ENCODE results near the gene SLC7A4. TPM values are rescaled to one million over a fixed set of nuclear protein-coding genes. Genes with fewer than 3 reads are reported as not detected.
"Not testable (repeated sequence)": the region's sequence is repeated elsewhere in the genome, so short reads cannot be mapped to it uniquely, and the experiment has no call there.

SLC7A4 gene
- polyA plus RNA-seq, 2 donors: 4.0 to 4.5 TPM

- Histone ChIP-seq H3K36me3 (ENCODE audit: control insufficient read depth in 2 of 2, insufficient read depth in 2 of 2, low read length in 1 of 2) (no peaks in the 10 kb centered on the region), H3K9me3 (ENCODE audit: control insufficient read depth in 2 of 2, insufficient read depth in 1 of 2, low read depth in 1 of 2, low read length in 1 of 2) (peaks cover 0 to 3% of the 10 kb centered on the region in 2 donors), H3K4me1 (ENCODE audit: control insufficient read depth in 2 of 2, insufficient read depth in 2 of 2, low read length in 1 of 2) (peaks cover 2 to 21% of the 10 kb centered on the region in 2 donors), H3K27ac (ENCODE audit: low read depth in 2 of 2, low read length in 1 of 2) (peak overlapping the region in 1 of 2 donors; percentile 17), H3K27me3 (ENCODE audit: control insufficient read depth in 1 of 2, insufficient read depth in 2 of 2, low read length in 2 of 2) (no peaks in the 10 kb centered on the region), H3K4me3 (ENCODE audit: low read depth in 1 of 2, low read length in 2 of 2) (peak overlapping the region; percentile 6 to 28)
- WGBS, 2 donors: 9 to 11% methylated on average over 11 to 15 of the region's 15 CpGs
These were observed 12.7 kb upstream of the SLC7A4 start for GRCh38 chr22:21044931-21045584.

- Histone ChIP-seq H3K27ac (ENCODE audit: low read depth in 2 of 2, low read length in 1 of 2) (peak overlapping the region; percentile 21 to 86), H3K36me3 (ENCODE audit: control insufficient read depth in 2 of 2, insufficient read depth in 2 of 2, low read length in 1 of 2) (no peaks in the 10 kb centered on the region), H3K27me3 (ENCODE audit: control insufficient read depth in 1 of 2, insufficient read depth in 2 of 2, low read length in 2 of 2) (no peaks in the 10 kb centered on the region), H3K4me3 (ENCODE audit: low read depth in 1 of 2, low read length in 2 of 2) (peak overlapping the region in 1 of 2 donors; percentile 23), H3K9me3 (ENCODE audit: control insufficient read depth in 2 of 2, insufficient read depth in 1 of 2, low read depth in 1 of 2, low read length in 1 of 2) (peaks cover 0 to 3% of the 10 kb centered on the region in 2 donors), H3K4me1 (ENCODE audit: control insufficient read depth in 2 of 2, insufficient read depth in 2 of 2, low read length in 1 of 2) (peaks cover 2 to 21% of the 10 kb centered on the region in 2 donors)
- 87 to 90% methylated on average over 15 of the region's 15 CpGs for WGBS, 2 donors
These were observed 11.6 kb upstream of the SLC7A4 start for GRCh38 chr22:21043860-21044535.

- WGBS, 2 donors: 81 to 91% methylated on average over 4 to 6 of the region's 6 CpGs
- Histone ChIP-seq H3K27ac (ENCODE audit: low read depth in 2 of 2, low read length in 1 of 2) (peak overlapping the region; percentile 11 to 86), H3K9me3 (ENCODE audit: control insufficient read depth in 2 of 2, insufficient read depth in 1 of 2, low read depth in 1 of 2, low read length in 1 of 2) (peaks cover 0 to 3% of the 10 kb centered on the region in 2 donors), H3K4me1 (ENCODE audit: control insufficient read depth in 2 of 2, insufficient read depth in 2 of 2, low read length in 1 of 2) (peaks cover 2 to 21% of the 10 kb centered on the region in 2 donors), H3K4me3 (ENCODE audit: low read depth in 1 of 2, low read length in 2 of 2) (no peak overlapping the region), H3K36me3 (ENCODE audit: control insufficient read depth in 2 of 2, insufficient read depth in 2 of 2, low read length in 1 of 2) (no peaks in the 10 kb centered on the region), H3K27me3 (ENCODE audit: control insufficient read depth in 1 of 2, insufficient read depth in 2 of 2, low read length in 2 of 2) (no peaks in the 10 kb centered on the region)
These were observed 10.9 kb upstream of the SLC7A4 start for GRCh38 chr22:21042978-21043859.

- H3K36me3 ChIP-seq (ENCODE audit: control insufficient read depth in 2 of 2, insufficient read depth in 2 of 2, low read length in 1 of 2): no peaks in the 10 kb centered on the region
- H3K4me3 ChIP-seq (ENCODE audit: low read depth in 1 of 2, low read length in 2 of 2): no peak overlapping the region
- peaks cover 2 to 21% of the 10 kb centered on the region in 2 donors for H3K4me1 ChIP-seq (ENCODE audit: control insufficient read depth in 2 of 2, insufficient read depth in 2 of 2, low read length in 1 of 2)
- no peaks in the 10 kb centered on the region for H3K27me3 ChIP-seq (ENCODE audit: control insufficient read depth in 1 of 2, insufficient read depth in 2 of 2, low read length in 2 of 2)
- H3K9me3 ChIP-seq (ENCODE audit: control insufficient read depth in 2 of 2, insufficient read depth in 1 of 2, low read depth in 1 of 2, low read length in 1 of 2): no peaks in the 10 kb centered on the region
- WGBS, 2 donors: 65 to 72% methylated on average over 4 of the region's 4 CpGs
- H3K27ac ChIP-seq (ENCODE audit: low read depth in 2 of 2, low read length in 1 of 2): peak overlapping the region in 1 of 2 donors; percentile 61
These were observed 9.6 kb upstream of the SLC7A4 start for GRCh38 chr22:21041937-21042336.

- not testable (repeated sequence) for H3K4me3 ChIP-seq (ENCODE audit: low read depth in 1 of 2, low read length in 2 of 2); H3K9me3 ChIP-seq (ENCODE audit: control insufficient read depth in 2 of 2, insufficient read depth in 1 of 2, low read depth in 1 of 2, low read length in 1 of 2); H3K36me3 ChIP-seq (ENCODE audit: control insufficient read depth in 2 of 2, insufficient read depth in 2 of 2, low read length in 1 of 2); H3K27ac ChIP-seq (ENCODE audit: low read depth in 2 of 2, low read length in 1 of 2); H3K27me3 ChIP-seq (ENCODE audit: control insufficient read depth in 1 of 2, insufficient read depth in 2 of 2, low read length in 2 of 2); H3K4me1 ChIP-seq (ENCODE audit: control insufficient read depth in 2 of 2, insufficient read depth in 2 of 2, low read length in 1 of 2)
- WGBS, 2 donors: 90 to 92% methylated on average over 5 of the region's 5 CpGs
These were observed 6.8 kb upstream of the SLC7A4 start for GRCh38 chr22:21039158-21039557.

GRCh38 chr22:21038405-21038804 lies 6.0 kb upstream of the SLC7A4 start:
- H3K9me3 ChIP-seq (ENCODE audit: control insufficient read depth in 2 of 2, insufficient read depth in 1 of 2, low read depth in 1 of 2, low read length in 1 of 2): no peaks in the 10 kb centered on the region
- no peak overlapping the region for H3K27ac ChIP-seq (ENCODE audit: low read depth in 2 of 2, low read length in 1 of 2)
- 44 to 51% methylated on average over 2 of the region's 2 CpGs for WGBS, 2 donors

GRCh38 chr22:21034989-21035388 lies 2.6 kb upstream of the SLC7A4 start:
- no peaks in the 10 kb centered on the region for H3K9me3 ChIP-seq (ENCODE audit: control insufficient read depth in 2 of 2, insufficient read depth in 1 of 2, low read depth in 1 of 2, low read length in 1 of 2)
- H3K4me3 ChIP-seq (ENCODE audit: low read depth in 1 of 2, low read length in 2 of 2): no peak overlapping the region
- H3K36me3 ChIP-seq (ENCODE audit: control insufficient read depth in 2 of 2, insufficient read depth in 2 of 2, low read length in 1 of 2): no peaks in the 10 kb centered on the region
- H3K27me3 ChIP-seq (ENCODE audit: control insufficient read depth in 1 of 2, insufficient read depth in 2 of 2, low read length in 2 of 2): no peaks in the 10 kb centered on the region
- 86 to 87% methylated on average over 3 of the region's 3 CpGs for WGBS, 2 donors
- H3K4me1 ChIP-seq (ENCODE audit: control insufficient read depth in 2 of 2, insufficient read depth in 2 of 2, low read length in 1 of 2): peaks cover 3 to 9% of the 10 kb centered on the region in 2 donors
- no peak overlapping the region for H3K27ac ChIP-seq (ENCODE audit: low read depth in 2 of 2, low read length in 1 of 2)

More at GRCh38 chr22:21038405-21038804, 6.0 kb upstream of the SLC7A4 start:
- no peaks in the 10 kb centered on the region for H3K27me3 ChIP-seq (ENCODE audit: control insufficient read depth in 1 of 2, insufficient read depth in 2 of 2, low read length in 2 of 2)
- H3K4me1 ChIP-seq (ENCODE audit: control insufficient read depth in 2 of 2, insufficient read depth in 2 of 2, low read length in 1 of 2): peaks cover 0 to 6% of the 10 kb centered on the region in 2 donors
- H3K4me3 ChIP-seq (ENCODE audit: low read depth in 1 of 2, low read length in 2 of 2): no peak overlapping the region
- no peaks in the 10 kb centered on the region for H3K36me3 ChIP-seq (ENCODE audit: control insufficient read depth in 2 of 2, insufficient read depth in 2 of 2, low read length in 1 of 2)

GRCh38 chr22:21033895-21034294 lies 1.5 kb upstream of the SLC7A4 start:
- H3K36me3 ChIP-seq (ENCODE audit: control insufficient read depth in 2 of 2, insufficient read depth in 2 of 2, low read length in 1 of 2): no peaks in the 10 kb centered on the region
- H3K4me3 ChIP-seq (ENCODE audit: low read depth in 1 of 2, low read length in 2 of 2): no peak overlapping the region
- no peaks in the 10 kb centered on the region for H3K27me3 ChIP-seq (ENCODE audit: control insufficient read depth in 1 of 2, insufficient read depth in 2 of 2, low read length in 2 of 2)
- peaks cover 3 to 9% of the 10 kb centered on the region in 2 donors for H3K4me1 ChIP-seq (ENCODE audit: control insufficient read depth in 2 of 2, insufficient read depth in 2 of 2, low read length in 1 of 2)
- no peaks in the 10 kb centered on the region for H3K9me3 ChIP-seq (ENCODE audit: control insufficient read depth in 2 of 2, insufficient read depth in 1 of 2, low read depth in 1 of 2, low read length in 1 of 2)
- H3K27ac ChIP-seq (ENCODE audit: low read depth in 2 of 2, low read length in 1 of 2): no peak overlapping the region
- 70 to 79% methylated on average over 3 of the region's 3 CpGs for WGBS, 2 donors

- Histone ChIP-seq H3K4me3 (ENCODE audit: low read depth in 1 of 2, low read length in 2 of 2) (no peak overlapping the region), H3K4me1 (ENCODE audit: control insufficient read depth in 2 of 2, insufficient read depth in 2 of 2, low read length in 1 of 2) (peaks cover 3 to 9% of the 10 kb centered on the region in 2 donors), H3K27ac (ENCODE audit: low read depth in 2 of 2, low read length in 1 of 2) (no peak overlapping the region), H3K9me3 (ENCODE audit: control insufficient read depth in 2 of 2, insufficient read depth in 1 of 2, low read depth in 1 of 2, low read length in 1 of 2) (no peaks in the 10 kb centered on the region), H3K27me3 (ENCODE audit: control insufficient read depth in 1 of 2, insufficient read depth in 2 of 2, low read length in 2 of 2) (no peaks in the 10 kb centered on the region), H3K36me3 (ENCODE audit: control insufficient read depth in 2 of 2, insufficient read depth in 2 of 2, low read length in 1 of 2) (no peaks in the 10 kb centered on the region)
- WGBS, 2 donors: 83 to 87% methylated on average over 12 of the region's 12 CpGs
These were observed 717 bp upstream of the SLC7A4 start for GRCh38 chr22:21032868-21033688.
